Measurements from ENCODE around the gene CCDC34.

Gene CCDC34

DNA sequence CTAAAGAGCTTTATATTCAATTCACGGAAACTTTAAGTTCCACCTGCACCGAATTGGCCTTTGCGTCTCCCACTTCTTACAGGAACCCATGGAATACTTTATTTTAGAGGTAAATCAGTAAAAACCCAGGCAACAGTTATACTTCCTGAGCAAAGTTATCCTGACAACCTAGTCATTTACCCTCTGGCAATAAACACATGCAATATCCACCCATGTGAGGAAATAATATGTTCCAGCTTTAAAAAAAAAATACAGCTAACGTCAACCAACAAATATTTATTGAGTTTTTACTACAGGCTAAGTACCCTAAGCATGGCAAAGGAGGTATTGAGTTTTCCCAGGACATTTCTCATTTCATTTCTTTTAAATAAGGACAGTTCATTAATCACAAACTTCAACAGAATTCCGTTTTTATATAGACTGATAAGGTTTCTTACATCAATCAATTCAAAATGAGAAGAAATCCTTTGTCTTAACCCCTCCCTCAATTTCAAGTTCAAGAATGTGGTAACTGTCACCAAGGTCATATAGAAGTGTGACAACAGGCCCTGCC is 38.3 kb upstream of the CCDC34 start:
- Mint-ChIP-seq H3K4me1 (no peaks in the 10 kb centered on the region), H3K27me3 (peaks cover 5% of the 10 kb centered on the region), H3K4me3 (no peak overlapping the region), H3K27ac (no peak overlapping the region), H3K9me3 (no peaks in the 10 kb centered on the region), H3K36me3 (no peaks in the 10 kb centered on the region)
- ATAC-seq (ENCODE audit: low read depth) (no peak), DNase-seq (ENCODE audit: low spot score in 2 of 2) (no peak)

- no peaks in the 10 kb centered on the region for H3K4me1 Mint-ChIP-seq
- peaks cover 5% of the 10 kb centered on the region for H3K27me3 Mint-ChIP-seq
- DNase-seq (ENCODE audit: low spot score in 2 of 2) (no peak), ATAC-seq (ENCODE audit: low read depth) (no peak)
- H3K27ac Mint-ChIP-seq, result no peak overlapping the region
- no peak overlapping the region for H3K4me3 Mint-ChIP-seq
- H3K36me3 Mint-ChIP-seq, result no peaks in the 10 kb centered on the region
- H3K9me3 Mint-ChIP-seq, result no peaks in the 10 kb centered on the region
Measured at GRCh38 chr11:27398400-27398770, 35.4 kb upstream of the CCDC34 start.

DNA sequence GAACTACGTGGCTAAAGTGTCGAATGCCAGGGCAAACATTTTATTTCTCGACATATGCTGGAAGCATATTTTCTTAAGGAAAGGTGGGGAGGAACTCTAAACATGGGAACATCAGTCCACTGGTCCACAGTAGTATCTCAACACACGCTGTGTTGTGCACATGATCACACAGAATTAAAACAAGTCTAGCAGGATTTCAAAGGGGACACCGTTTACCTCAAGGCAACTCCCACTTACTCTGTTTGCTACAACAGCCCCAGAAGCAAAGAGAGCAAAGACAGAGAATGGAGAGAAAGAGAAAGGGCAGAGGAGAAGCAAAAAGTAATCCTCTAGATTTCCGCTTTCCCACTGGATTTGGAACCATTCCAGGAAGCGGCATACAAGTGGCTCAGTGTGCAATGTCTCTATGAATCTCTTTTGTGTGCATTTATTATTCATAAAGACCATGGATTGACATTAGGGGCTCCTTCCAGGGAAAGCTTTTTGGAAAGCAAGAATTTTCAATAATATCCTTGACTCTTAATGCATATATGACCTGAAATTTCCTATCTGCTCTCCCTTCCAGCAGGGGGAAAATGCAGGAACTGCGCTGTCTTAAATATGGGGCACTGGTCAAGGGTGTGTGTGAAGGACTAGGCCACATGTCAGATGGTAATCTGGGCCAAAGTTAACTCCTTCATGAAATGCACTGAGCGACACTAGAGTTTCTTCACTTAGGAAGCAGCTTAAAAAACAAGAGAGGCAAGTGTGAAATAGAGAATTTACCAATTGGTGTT is 34.8 kb upstream of the CCDC34 start:
- Mint-ChIP-seq H3K9me3 (no peaks in the 10 kb centered on the region), H3K27ac (no peak overlapping the region), H3K36me3 (no peaks in the 10 kb centered on the region), H3K4me1 (no peaks in the 10 kb centered on the region), H3K27me3 (peaks cover 5% of the 10 kb centered on the region), H3K4me3 (no peak overlapping the region)
- DNase-seq (ENCODE audit: low spot score in 2 of 2) (no peak), ATAC-seq (ENCODE audit: low read depth) (no peak)

GRCh38 chr11:27396259-27396839 is 33.3 kb upstream of the CCDC34 start:
- DNase-seq (ENCODE audit: low spot score in 2 of 2) (no peak), ATAC-seq (ENCODE audit: low read depth) (no peak)
- H3K27me3 Mint-ChIP-seq, result peaks cover 5% of the 10 kb centered on the region
- no peaks in the 10 kb centered on the region for H3K36me3 Mint-ChIP-seq
- H3K9me3 Mint-ChIP-seq, result no peaks in the 10 kb centered on the region
- no peak overlapping the region for H3K4me3 Mint-ChIP-seq
- H3K27ac Mint-ChIP-seq, result no peak overlapping the region
- H3K4me1 Mint-ChIP-seq, result no peaks in the 10 kb centered on the region

- Mint-ChIP-seq H3K4me1 (no peaks in the 10 kb centered on the region), H3K27me3 (peaks cover 5% of the 10 kb centered on the region), H3K9me3 (no peaks in the 10 kb centered on the region), H3K4me3 (no peak overlapping the region), H3K36me3 (no peaks in the 10 kb centered on the region), H3K27ac (no peak overlapping the region)
- ATAC-seq (ENCODE audit: low read depth), result no peak
- DNase-seq (ENCODE audit: low spot score in 2 of 2), result no peak
Measured at GRCh38 chr11:27395556-27396258, 32.7 kb upstream of the CCDC34 start.

DNA sequence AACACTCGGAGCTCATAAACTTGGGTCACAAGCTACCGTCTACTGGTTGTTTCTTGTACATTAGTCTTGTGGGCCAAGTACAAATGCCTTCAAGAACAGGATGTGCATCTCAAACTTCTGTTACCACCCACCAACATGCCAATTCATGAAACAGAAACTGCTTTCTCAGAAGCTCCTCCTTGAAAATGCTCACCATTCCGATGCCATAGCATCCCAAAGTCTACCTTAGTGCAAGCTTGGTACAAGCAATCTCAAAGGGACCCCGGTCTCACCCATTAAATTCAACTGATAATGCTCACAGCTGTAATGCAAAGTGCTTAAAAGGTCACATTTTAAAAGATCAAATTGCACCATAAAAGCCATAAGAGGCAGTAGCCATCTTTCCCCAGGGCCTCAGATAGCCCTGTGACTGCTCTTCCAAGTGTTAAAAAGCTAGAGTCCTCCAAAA is 31.8 kb upstream of the CCDC34 start:
- no peaks in the 10 kb centered on the region for H3K9me3 Mint-ChIP-seq
- no peak overlapping the region for H3K4me3 Mint-ChIP-seq
- no peaks in the 10 kb centered on the region for H3K36me3 Mint-ChIP-seq
- peaks cover 5% of the 10 kb centered on the region for H3K27me3 Mint-ChIP-seq
- no peak overlapping the region for H3K27ac Mint-ChIP-seq
- ATAC-seq (ENCODE audit: low read depth) (no peak), DNase-seq (ENCODE audit: low spot score in 2 of 2) (no peak)
- no peaks in the 10 kb centered on the region for H3K4me1 Mint-ChIP-seq

DNA sequence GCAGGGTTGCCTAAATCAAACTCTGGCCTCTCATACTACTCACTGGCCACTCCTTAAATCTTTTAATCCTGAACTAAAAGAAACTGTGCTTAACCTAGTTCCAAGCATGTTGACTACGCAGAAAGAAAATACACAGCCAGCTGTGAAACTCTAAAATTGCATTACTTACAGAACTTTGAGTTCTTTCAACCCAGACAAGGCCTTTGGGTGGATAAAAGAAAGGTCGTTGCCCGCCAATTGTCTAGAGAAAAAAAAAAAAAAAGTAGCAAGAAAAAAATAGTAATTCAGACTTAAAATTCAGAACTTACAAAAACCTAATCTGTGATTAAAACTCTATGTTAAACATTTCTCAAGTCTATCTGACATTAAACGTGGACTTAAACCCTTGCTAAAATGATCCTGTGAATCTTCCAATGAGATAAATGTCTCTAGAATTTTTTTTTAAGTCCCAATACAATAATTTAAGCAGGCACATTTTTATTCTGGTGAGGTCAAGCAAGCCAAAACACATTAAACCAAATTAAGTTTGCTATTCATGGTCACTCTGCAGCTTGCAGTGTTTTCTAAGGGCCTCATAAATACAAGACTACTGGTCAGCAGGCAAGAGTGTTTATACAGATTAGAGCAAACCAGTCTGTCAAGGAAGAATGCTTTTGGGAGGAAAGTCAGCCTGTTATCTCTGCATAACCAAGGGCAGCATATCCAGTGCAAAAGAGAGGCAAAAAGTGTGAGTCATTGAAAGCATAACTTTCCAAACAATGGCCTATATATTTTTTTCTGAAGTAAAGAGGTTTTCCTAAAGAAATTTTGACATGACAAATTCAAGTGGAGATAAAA is 29.5 kb upstream of the CCDC34 start:
- DNase-seq (ENCODE audit: low spot score in 2 of 2), result no peak
- Mint-ChIP-seq H3K36me3 (no peaks in the 10 kb centered on the region), H3K4me3 (no peak overlapping the region), H3K9me3 (no peaks in the 10 kb centered on the region), H3K27ac (no peak overlapping the region), H3K27me3 (peaks cover 5% of the 10 kb centered on the region), H3K4me1 (no peaks in the 10 kb centered on the region)
- ATAC-seq (ENCODE audit: low read depth), result no peak

- Mint-ChIP-seq H3K27ac (no peak overlapping the region), H3K4me3 (no peak overlapping the region), H3K4me1 (no peaks in the 10 kb centered on the region), H3K27me3 (no peaks in the 10 kb centered on the region), H3K36me3 (no peaks in the 10 kb centered on the region), H3K9me3 (no peaks in the 10 kb centered on the region)
- DNase-seq (ENCODE audit: low spot score in 2 of 2) (no peak), ATAC-seq (ENCODE audit: low read depth) (no peak)
Measured at GRCh38 chr11:27391331-27392015, 28.5 kb upstream of the CCDC34 start.

GRCh38 chr11:27390318-27391295 is 27.6 kb upstream of the CCDC34 start:
- DNase-seq (ENCODE audit: low spot score in 2 of 2) (no peak), ATAC-seq (ENCODE audit: low read depth) (no peak)

DNA sequence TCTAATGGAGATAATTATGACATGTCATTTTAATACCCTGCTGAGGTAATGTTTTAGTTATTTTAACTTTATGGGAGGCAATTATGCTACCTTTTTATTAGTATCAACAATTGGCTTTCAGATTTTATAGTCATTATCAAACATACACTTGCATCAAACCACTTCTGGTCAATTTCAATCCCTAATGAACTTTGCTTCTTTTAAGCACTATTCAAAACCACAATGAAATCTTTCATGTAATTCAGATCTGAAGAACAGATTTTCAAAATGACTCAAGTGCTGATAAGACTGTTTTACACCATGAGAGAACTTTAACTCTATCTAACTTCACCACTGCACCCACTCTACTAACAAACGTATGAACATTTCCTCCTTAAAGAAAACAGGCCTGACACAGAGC is 25.9 kb upstream of the CCDC34 start:
- H3K27ac Mint-ChIP-seq, result no peak overlapping the region
- ATAC-seq (ENCODE audit: low read depth) (no peak), DNase-seq (ENCODE audit: low spot score in 2 of 2) (no peak)
- H3K4me3 Mint-ChIP-seq, result no peak overlapping the region
- H3K27me3 Mint-ChIP-seq, result no peaks in the 10 kb centered on the region
- no peaks in the 10 kb centered on the region for H3K9me3 Mint-ChIP-seq
- H3K36me3 Mint-ChIP-seq, result no peaks in the 10 kb centered on the region
- H3K4me1 Mint-ChIP-seq, result no peaks in the 10 kb centered on the region

More at GRCh38 chr11:27390318-27391295, 27.6 kb upstream of the CCDC34 start:
- Mint-ChIP-seq H3K4me3 (no peak overlapping the region), H3K36me3 (no peaks in the 10 kb centered on the region), H3K27ac (no peak overlapping the region), H3K27me3 (no peaks in the 10 kb centered on the region), H3K9me3 (no peaks in the 10 kb centered on the region), H3K4me1 (no peaks in the 10 kb centered on the region)

- no peaks in the 10 kb centered on the region for H3K4me1 Mint-ChIP-seq
- H3K4me3 Mint-ChIP-seq, result no peak overlapping the region
- no peaks in the 10 kb centered on the region for H3K9me3 Mint-ChIP-seq
- no peaks in the 10 kb centered on the region for H3K27me3 Mint-ChIP-seq
- ATAC-seq (ENCODE audit: low read depth) (no peak), DNase-seq (ENCODE audit: low spot score in 2 of 2) (no peak)
- H3K27ac Mint-ChIP-seq, result no peak overlapping the region
- H3K36me3 Mint-ChIP-seq, result no peaks in the 10 kb centered on the region
Measured at GRCh38 chr11:27388001-27388400, 25.0 kb upstream of the CCDC34 start.

DNA sequence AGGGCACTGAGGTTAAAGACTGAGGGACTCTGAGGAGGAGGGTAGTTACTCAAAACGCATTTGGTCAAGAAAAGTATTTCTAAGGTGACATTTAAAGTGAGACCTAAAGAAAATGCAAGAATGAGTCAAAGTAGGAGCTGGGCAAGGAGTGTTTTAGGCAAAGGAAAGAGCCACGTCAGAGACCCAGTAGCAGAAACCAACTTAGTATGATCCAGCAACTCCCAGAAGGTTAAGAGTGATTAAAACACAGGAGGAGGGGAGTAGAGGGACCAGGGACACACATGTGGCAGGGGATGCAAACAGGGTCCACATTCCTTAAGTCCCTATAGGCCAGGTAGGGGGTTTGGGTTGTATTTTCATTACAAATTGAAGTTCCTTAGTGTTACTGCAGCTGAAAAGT is 24.3 kb upstream of the CCDC34 start:
- Mint-ChIP-seq H3K36me3 (no peaks in the 10 kb centered on the region), H3K4me1 (no peaks in the 10 kb centered on the region), H3K27ac (no peak overlapping the region), H3K4me3 (no peak overlapping the region), H3K9me3 (no peaks in the 10 kb centered on the region), H3K27me3 (no peaks in the 10 kb centered on the region)
- ATAC-seq (ENCODE audit: low read depth) (no peak), DNase-seq (ENCODE audit: low spot score in 2 of 2) (no peak)
